GM10266 (cell line): ENCODE results near the gene MFSD2A.
"Not testable (repeated sequence)": the region's sequence is repeated elsewhere in the genome, so short reads cannot be mapped to it uniquely, and the experiment has no call there.

Experiments used
- DNase-seq: peaks from one replicate; pipeline ENCODE4 v3.0.0; 2012; ENCODE audit errors: extremely low spot score
- TF ChIP-seq, protein P1 (sequence below): IDR thresholded peaks from 2 replicates; pipeline ENCODE4 v1.5.1; 2012; ENCODE audit warnings: mild to moderate bottlenecking, low read depth; ENCODE audit not compliant: control insufficient read depth, insufficient read depth; ENCODE audit errors: missing control alignments

Gene MFSD2A

GRCh38 chr1:39954870-39955546, at the start of gene MFSD2A:
MFSD2A (plus strand) TSS chr1:39955145; CDS start chr1:39955293, 148 bp downstream.
- peak; percentile 90 for DNase-seq
- TF ChIP-seq, protein P1, sequence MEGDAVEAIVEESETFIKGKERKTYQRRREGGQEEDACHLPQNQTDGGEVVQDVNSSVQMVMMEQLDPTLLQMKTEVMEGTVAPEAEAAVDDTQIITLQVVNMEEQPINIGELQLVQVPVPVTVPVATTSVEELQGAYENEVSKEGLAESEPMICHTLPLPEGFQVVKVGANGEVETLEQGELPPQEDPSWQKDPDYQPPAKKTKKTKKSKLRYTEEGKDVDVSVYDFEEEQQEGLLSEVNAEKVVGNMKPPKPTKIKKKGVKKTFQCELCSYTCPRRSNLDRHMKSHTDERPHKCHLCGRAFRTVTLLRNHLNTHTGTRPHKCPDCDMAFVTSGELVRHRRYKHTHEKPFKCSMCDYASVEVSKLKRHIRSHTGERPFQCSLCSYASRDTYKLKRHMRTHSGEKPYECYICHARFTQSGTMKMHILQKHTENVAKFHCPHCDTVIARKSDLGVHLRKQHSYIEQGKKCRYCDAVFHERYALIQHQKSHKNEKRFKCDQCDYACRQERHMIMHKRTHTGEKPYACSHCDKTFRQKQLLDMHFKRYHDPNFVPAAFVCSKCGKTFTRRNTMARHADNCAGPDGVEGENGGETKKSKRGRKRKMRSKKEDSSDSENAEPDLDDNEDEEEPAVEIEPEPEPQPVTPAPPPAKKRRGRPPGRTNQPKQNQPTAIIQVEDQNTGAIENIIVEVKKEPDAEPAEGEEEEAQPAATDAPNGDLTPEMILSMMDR = no peak

DNA sequence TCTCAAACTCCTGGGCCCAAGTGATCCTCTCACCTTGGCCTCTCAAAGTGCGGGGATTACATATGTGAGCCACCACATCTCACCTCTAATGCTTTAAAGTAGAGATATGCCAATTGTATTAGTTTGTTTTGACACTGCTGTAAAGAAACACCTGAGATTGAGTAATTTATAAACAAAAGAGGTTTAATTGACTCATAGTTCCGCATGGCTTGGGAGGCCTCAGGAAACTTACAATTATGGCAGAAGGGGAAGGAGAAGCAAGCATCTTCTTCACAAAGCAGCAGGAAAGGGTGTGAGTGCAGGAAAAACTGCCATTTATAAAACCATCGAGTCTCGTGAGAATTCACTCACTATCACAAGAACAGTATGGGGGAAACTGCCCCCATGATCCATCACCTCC, 49.8 kb upstream of the MFSD2A start:
- no peak for DNase-seq
- TF ChIP-seq, protein P1 = no peak

- DNase-seq = no peak
- TF ChIP-seq, protein P1 = no peak
These were observed 47.2 kb upstream of the MFSD2A start for GRCh38 chr1:39907528-39908453.

DNA sequence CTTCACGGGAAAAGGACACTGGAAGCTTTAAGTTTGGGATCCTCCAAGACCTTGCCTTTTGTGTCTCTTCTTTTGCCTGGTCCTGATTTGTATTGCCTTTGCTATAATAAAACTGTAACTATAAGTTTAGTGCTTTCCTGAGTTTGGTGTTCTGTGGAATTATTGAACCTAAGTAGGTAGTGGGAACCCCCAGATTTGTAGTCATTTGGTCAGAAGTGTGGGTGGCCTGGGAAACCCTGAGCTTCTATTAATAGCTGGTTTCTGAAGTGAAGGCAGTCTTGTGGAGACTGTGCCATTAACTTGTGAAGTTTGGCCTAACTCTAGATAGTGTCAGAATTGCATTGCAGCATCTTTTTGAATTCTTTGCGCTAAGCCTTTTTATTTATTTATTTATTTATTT, 46.4 kb upstream of the MFSD2A start:
- TF ChIP-seq, protein P1 = no peak
- DNase-seq = no peak

- DNase-seq = no peak
These were observed 44.7 kb upstream of the MFSD2A start for GRCh38 chr1:39910263-39910662.

DNA sequence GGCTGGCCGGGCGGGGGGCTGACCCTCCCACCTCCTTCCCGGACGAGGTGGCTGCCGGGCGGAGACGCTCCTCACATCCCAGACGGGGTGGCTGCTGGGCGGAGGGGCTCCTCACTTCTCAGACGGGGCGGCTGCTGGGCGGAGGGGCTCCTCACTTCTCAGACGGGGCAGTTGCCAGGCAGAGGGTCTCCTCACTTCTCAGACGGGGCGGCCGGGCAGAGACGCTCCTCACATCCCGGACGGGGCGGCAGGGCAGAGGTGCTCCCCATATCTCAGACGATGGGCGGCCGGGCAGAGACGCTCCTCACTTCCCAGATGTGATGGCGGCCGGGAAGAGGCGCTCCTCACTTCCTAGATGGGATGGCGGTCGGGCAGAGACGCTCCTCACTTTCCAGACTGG, 41.8 kb upstream of the MFSD2A start:
- not testable (repeated sequence) for DNase-seq

More at GRCh38 chr1:39910263-39910662, 44.7 kb upstream of the MFSD2A start:
- TF ChIP-seq, protein P1 = no peak

DNA sequence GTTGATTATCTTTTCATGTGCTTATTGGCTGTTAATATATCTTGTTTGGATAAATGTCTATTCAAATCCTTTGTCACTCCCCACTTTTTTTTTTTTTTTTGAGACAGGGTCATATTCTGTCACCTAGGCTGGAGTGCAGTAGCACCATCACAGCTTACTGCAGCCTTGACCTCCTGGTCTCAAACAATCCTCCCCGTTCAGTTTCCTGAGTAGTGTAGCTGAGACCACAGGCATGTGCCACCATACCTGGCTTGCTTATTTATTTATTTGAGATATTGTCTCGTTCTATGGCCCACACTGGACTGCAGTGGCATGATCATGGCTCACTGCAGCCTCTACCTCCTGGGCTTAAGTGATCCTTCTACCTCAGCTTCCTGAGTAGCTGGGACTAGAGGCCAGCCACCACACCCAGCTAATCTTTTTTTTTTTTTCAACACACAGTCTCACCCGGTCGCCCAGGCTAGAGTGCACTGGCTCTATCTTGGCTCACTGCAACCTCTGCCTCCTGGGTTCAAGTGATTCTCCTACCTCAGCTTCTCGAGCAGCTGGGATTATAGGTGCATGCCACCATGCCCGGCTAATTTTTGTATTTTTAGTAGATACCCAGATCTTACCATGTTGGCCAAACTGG, 39.3 kb upstream of the MFSD2A start:
- TF ChIP-seq, protein P1 = no peak

More for the DNA sequence above, 39.3 kb upstream of the MFSD2A start:
- no peak for DNase-seq
